Liver (tissue), 9 donors: ENCODE measurements around the gene RAD23A. TPM values are rescaled to one million over a fixed set of nuclear protein-coding genes. Genes with fewer than 3 reads are reported as not detected.

Experiments used
- DNase-seq: peaks from one replicate; pipeline ENCODE4 v3.0.0-alpha.2; 2017; ENCODE audit warnings: low spot score
- H3K27ac ChIP-seq, 2 donors: one replicate each; pipeline ENCODE4 v1.7.0; 2013; ENCODE audit warnings: inconsistent platforms in 2 of 2, low read length in 2 of 2, control low read depth in 1 of 2, low read depth in 1 of 2, mild to moderate bottlenecking in 1 of 2
- H3K27me3 ChIP-seq, 4 donors: one replicate each; pipeline versions ENCODE4 v1.6.1 to v1.7.0; 2013; ENCODE audit warnings: low read length in 3 of 4, inconsistent platforms in 1 of 4, mild to moderate bottlenecking in 1 of 4, moderate library complexity in 1 of 4; ENCODE audit not compliant: control insufficient read depth in 4 of 4, insufficient read depth in 4 of 4
- H3K36me3 ChIP-seq, 4 donors: one replicate each; pipeline versions ENCODE4 v1.6.1 to v1.7.0; 2013; ENCODE audit warnings: low read length in 3 of 4, mild to moderate bottlenecking in 3 of 4, low read depth in 1 of 4, moderate library complexity in 1 of 4; ENCODE audit not compliant: control insufficient read depth in 4 of 4, insufficient read depth in 3 of 4
- H3K4me1 ChIP-seq, 4 donors: one replicate each; pipeline versions ENCODE4 v1.6.1 to v1.7.0; 2013; ENCODE audit warnings: low read length in 3 of 4, mild to moderate bottlenecking in 3 of 4, moderate library complexity in 1 of 4; ENCODE audit not compliant: control insufficient read depth in 4 of 4, insufficient read depth in 4 of 4
- H3K4me3 ChIP-seq, 3 donors: one replicate each; pipeline versions ENCODE4 v1.6.1 to v1.7.0; 2013; ENCODE audit warnings: low read length in 3 of 3, control low read depth in 1 of 3, low read depth in 1 of 3, mild to moderate bottlenecking in 1 of 3
- H3K9ac ChIP-seq, 2 donors: one replicate each; pipeline ENCODE4 v1.7.0; 2013; ENCODE audit warnings: low read length in 2 of 2, mild to moderate bottlenecking in 2 of 2, moderate library complexity in 2 of 2, control low read depth in 1 of 2, low read depth in 1 of 2
- H3K9me3 ChIP-seq, 4 donors: one replicate each; pipeline versions ENCODE4 v1.6.1 to v1.7.0; 2013; ENCODE audit warnings: low read length in 3 of 4; ENCODE audit not compliant: control insufficient read depth in 4 of 4
- CTCF ChIP-seq: fragments of 150-350 bp; IDR thresholded peaks from 2 replicates; pipeline ENCODE4 v1.5.1; 2017; ENCODE audit warnings: improper control_type of control experiment, low read depth, low read length; ENCODE audit not compliant: missing input control
- EGR1 ChIP-seq, 2 donors: IDR thresholded peaks; 2 replicates each; pipeline ENCODE4 v1.6.1; 2016 to 2018; ENCODE audit warnings: antibody characterized with exemption in 2 of 2, low read depth in 2 of 2
- FOXA1 ChIP-seq: IDR thresholded peaks from 2 replicates; pipeline ENCODE4 v1.6.1; 2016; ENCODE audit warnings: antibody characterized with exemption
- FOXA2 ChIP-seq: IDR thresholded peaks from 2 replicates; pipeline ENCODE4 v1.6.1; 2016; ENCODE audit warnings: antibody characterized with exemption
- HNF4A ChIP-seq, 2 donors: conservative IDR thresholded peaks; 2 replicates each; pipeline ENCODE4 v1.6.1; 2016; ENCODE audit warnings: antibody characterized with exemption in 2 of 2, mild to moderate bottlenecking in 2 of 2
- HNF4G ChIP-seq: IDR thresholded peaks from 2 replicates; pipeline ENCODE4 v1.6.1; 2016; ENCODE audit warnings: antibody characterized with exemption
- JUND ChIP-seq, 2 donors: IDR thresholded peaks; 2 replicates each; pipeline ENCODE4 v1.6.1; 2016; ENCODE audit warnings: antibody characterized with exemption in 2 of 2
- MAX ChIP-seq: IDR thresholded peaks from 2 replicates; pipeline ENCODE4 v1.6.1; 2016; ENCODE audit warnings: antibody characterized with exemption
- NR2F2 ChIP-seq: IDR thresholded peaks from 2 replicates; pipeline ENCODE4 v1.6.1; 2016; ENCODE audit warnings: antibody characterized with exemption
- RAD21 ChIP-seq, 2 donors: IDR thresholded peaks; 2 replicates each; pipeline ENCODE4 v1.6.1; 2016; ENCODE audit warnings: antibody characterized with exemption in 2 of 2, mild to moderate bottlenecking in 2 of 2
- RXRA ChIP-seq, 2 donors: IDR thresholded peaks; 2 replicates each; pipeline ENCODE4 v1.6.1; 2017 to 2018; ENCODE audit warnings: antibody characterized with exemption in 2 of 2, mild to moderate bottlenecking in 1 of 2
- SP1 ChIP-seq: IDR thresholded peaks from 2 replicates; pipeline ENCODE4 v1.6.1; 2018; ENCODE audit warnings: antibody characterized with exemption, mild to moderate bottlenecking
- TAF1 ChIP-seq: conservative IDR thresholded peaks from 2 replicates; pipeline ENCODE4 v1.6.1; 2016; ENCODE audit warnings: antibody characterized with exemption, mild to moderate bottlenecking
- YY1 ChIP-seq: IDR thresholded peaks from 2 replicates; pipeline ENCODE4 v1.6.1; 2016; ENCODE audit warnings: antibody characterized with exemption, mild to moderate bottlenecking
- ZBTB33 ChIP-seq: IDR thresholded peaks from 2 replicates; pipeline ENCODE4 v1.6.1; 2016; ENCODE audit warnings: antibody characterized with exemption
- WGBS: extraction: QIAGEN DNeasy Blood & Tissue Kit; methylation state at CpG from one replicate; pipeline ENCODE4 v1.1.7; 2013; 5-methylcytosine and 5-hydroxymethylcytosine counted together
- polyA plus RNA-seq, 2 donors: library from polyadenylated mRNA; stranded (reverse) in 1 of 2; unstranded in 1 of 2; fragments of 200-250 nt in 1 of 2; fragments of >200 nt in 1 of 2; fragmentation: Nextera tagmentation in 1 of 2; extraction: Ambion mirVana in 1 of 2; gene quantifications; one replicate each; pipeline versions ENCODE4 v1.2.1 to v1.2.3, GENCODE V29; 2013 to 2015
- total RNA-seq, 2 donors: library from RNA; depleted of rRNA; stranded (reverse); fragments of >200 nt; gene quantifications; one replicate each; pipeline ENCODE4 v1.2.3, GENCODE V29; 2014
- TF ChIP-seq, protein P1 (sequence below): IDR thresholded peaks from 2 replicates; pipeline ENCODE4 v1.6.1; 2016; ENCODE audit warnings: antibody characterized with exemption, mild to moderate bottlenecking
- TF ChIP-seq, protein P2 (sequence below): IDR thresholded peaks from 2 replicates; pipeline ENCODE4 v1.6.1; 2016; ENCODE audit warnings: antibody characterized with exemption
- donor health status: healthy.
- donor health status: healthy.
- donor health status: healthy.
- donor health status: healthy.
- donor health status: healthy.

Gene RAD23A
- total and polyA plus RNA-seq, 4 donors = 42.9 to 112 (median 66.8) TPM

DNA sequence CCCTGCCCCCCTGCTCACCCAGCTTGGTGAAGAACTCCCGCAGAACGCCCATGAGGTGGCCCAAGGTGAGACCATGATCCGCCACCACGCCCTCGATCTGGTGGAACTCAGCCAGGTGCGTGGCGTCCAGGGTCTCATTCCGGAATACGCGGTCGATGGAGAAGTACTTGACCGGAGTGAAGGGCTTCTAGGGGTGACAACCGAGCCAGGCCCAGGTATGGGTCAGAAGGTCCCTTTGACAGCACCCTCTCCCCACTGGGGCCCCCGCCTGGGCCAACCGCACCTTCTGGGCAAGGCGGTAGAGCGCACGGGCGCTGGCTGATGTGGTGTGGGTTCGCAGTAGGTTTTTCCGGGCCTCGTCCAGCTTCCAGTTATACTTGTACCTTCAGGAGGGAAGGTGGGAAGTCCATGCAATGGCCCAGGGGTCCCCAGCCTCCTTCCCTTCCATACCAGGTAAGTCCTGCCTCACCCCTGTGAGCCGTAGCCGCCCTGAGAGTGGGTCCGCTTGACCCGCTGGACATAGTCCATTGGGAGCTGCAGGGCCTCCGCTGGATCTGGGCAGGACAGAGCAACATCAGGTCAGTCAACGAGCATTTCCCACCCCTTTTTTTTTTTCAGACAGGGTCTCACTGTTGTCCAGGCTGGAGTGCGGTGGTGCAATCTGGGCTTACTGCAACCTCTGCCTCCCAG, 20.9 kb upstream of the RAD23A start:
- peaks cover 26 to 59% (median 45%) of the 10 kb centered on the region in 4 donors for H3K36me3 ChIP-seq
- no peak for DNase-seq
- no peaks in the 10 kb centered on the region for H3K27me3 ChIP-seq
- no peak overlapping the region for H3K4me3 ChIP-seq
- no peak overlapping the region for H3K27ac ChIP-seq
- TF ChIP-seq HNF4G = no peak
- TF ChIP-seq CTCF = no peak
- no peak for TF ChIP-seq RAD21 (IDR thresholded peaks at IDR 0.05)
- TF ChIP-seq, protein P1, sequence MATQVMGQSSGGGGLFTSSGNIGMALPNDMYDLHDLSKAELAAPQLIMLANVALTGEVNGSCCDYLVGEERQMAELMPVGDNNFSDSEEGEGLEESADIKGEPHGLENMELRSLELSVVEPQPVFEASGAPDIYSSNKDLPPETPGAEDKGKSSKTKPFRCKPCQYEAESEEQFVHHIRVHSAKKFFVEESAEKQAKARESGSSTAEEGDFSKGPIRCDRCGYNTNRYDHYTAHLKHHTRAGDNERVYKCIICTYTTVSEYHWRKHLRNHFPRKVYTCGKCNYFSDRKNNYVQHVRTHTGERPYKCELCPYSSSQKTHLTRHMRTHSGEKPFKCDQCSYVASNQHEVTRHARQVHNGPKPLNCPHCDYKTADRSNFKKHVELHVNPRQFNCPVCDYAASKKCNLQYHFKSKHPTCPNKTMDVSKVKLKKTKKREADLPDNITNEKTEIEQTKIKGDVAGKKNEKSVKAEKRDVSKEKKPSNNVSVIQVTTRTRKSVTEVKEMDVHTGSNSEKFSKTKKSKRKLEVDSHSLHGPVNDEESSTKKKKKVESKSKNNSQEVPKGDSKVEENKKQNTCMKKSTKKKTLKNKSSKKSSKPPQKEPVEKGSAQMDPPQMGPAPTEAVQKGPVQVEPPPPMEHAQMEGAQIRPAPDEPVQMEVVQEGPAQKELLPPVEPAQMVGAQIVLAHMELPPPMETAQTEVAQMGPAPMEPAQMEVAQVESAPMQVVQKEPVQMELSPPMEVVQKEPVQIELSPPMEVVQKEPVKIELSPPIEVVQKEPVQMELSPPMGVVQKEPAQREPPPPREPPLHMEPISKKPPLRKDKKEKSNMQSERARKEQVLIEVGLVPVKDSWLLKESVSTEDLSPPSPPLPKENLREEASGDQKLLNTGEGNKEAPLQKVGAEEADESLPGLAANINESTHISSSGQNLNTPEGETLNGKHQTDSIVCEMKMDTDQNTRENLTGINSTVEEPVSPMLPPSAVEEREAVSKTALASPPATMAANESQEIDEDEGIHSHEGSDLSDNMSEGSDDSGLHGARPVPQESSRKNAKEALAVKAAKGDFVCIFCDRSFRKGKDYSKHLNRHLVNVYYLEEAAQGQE = no peak
- no peak for TF ChIP-seq JUND (IDR thresholded peaks at IDR 0.05)
- no peak for TF ChIP-seq ZBTB33
- no peak for TF ChIP-seq FOXA1
- TF ChIP-seq FOXA2 = no peak
- no peak for TF ChIP-seq SP1
- no peak for TF ChIP-seq EGR1 (IDR thresholded peaks at IDR 0.05; ENCODE audit: low read depth in 2 of 2)
- no peak for TF ChIP-seq RXRA (IDR thresholded peaks at IDR 0.05)
- TF ChIP-seq, protein P2, sequence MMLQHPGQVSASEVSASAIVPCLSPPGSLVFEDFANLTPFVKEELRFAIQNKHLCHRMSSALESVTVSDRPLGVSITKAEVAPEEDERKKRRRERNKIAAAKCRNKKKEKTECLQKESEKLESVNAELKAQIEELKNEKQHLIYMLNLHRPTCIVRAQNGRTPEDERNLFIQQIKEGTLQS = no peak
- TF ChIP-seq MAX = no peak
- no peak for TF ChIP-seq NR2F2
- 97% methylated on average over 29 of the region's 29 CpGs for WGBS
- no peaks in the 10 kb centered on the region for H3K4me1 ChIP-seq
- no peaks in the 10 kb centered on the region for H3K9me3 ChIP-seq
- H3K9ac ChIP-seq = no peak overlapping the region

GRCh38 chr19:12930002-12930645, 15.5 kb upstream of the RAD23A start:
- DNase-seq = no peak
- H3K4me3 ChIP-seq = no peak overlapping the region
- H3K27me3 ChIP-seq = no peaks in the 10 kb centered on the region
- H3K9me3 ChIP-seq = no peaks in the 10 kb centered on the region
- 94% methylated on average over 19 of the region's 19 CpGs for WGBS
- TF ChIP-seq RXRA (IDR thresholded peaks at IDR 0.05) (no peak), SP1 (no peak), CTCF (no peak), ZBTB33 (no peak), FOXA2 (no peak), MAX (no peak), FOXA1 (no peak), TAF1 (no peak), EGR1 (IDR thresholded peaks at IDR 0.05; ENCODE audit: low read depth in 2 of 2) (no peak), JUND (IDR thresholded peaks at IDR 0.05) (no peak), HNF4A (conservative IDR thresholded peaks at IDR 0.05) (no peak), NR2F2 (no peak), YY1 (no peak)
- H3K36me3 ChIP-seq = peaks cover 11 to 36% (median 24%) of the 10 kb centered on the region in 4 donors
- no peak overlapping the region for H3K9ac ChIP-seq
- H3K27ac ChIP-seq = no peak overlapping the region
- peaks cover 4 to 22% (median 13%) of the 10 kb centered on the region in 4 donors for H3K4me1 ChIP-seq
